ENCODE measurements around the gene PGM5. TPM values are rescaled to one million over a fixed set of nuclear protein-coding genes. Genes with fewer than 3 reads are reported as not detected.
A peak's percentile ranks its signal among the peaks of the same experiment; 100 is the strongest.

The PGM5 gene
- total and polyA plus RNA-seq, 2 donors from 2014 or later, result 16.3 to 53.1 TPM

GRCh38 chr9:68536876-68537615, 180.6 kb downstream of the PGM5 start:
- FAIRE-seq, result no peak
- H3K27ac ChIP-seq (ENCODE audit: low read depth in 2 of 2, low read length in 2 of 2), result no peak overlapping the region

GRCh38 chr9:68537616-68537880, 181.1 kb downstream of the PGM5 start:
- no peak for FAIRE-seq
- TF ChIP-seq CTCF (IDR thresholded peaks at IDR 0.05; ENCODE audit: borderline replicate concordance, extremely low read depth, insufficient read depth), result no peak
- H3K4me1 ChIP-seq (ENCODE audit: control insufficient read depth in 2 of 3, insufficient read depth in 2 of 3, low read depth in 1 of 3, low read length in 3 of 3), result peaks cover 0 to 13% (median 9%) of the 10 kb centered on the region in 3 donors
- DNase-seq, result no peak
- no peaks in the 10 kb centered on the region for H3K36me3 ChIP-seq (ENCODE audit: control insufficient read depth in 2 of 3, insufficient read depth in 3 of 3, low read length in 3 of 3)
- intact Hi-C loops (cut with DNase I), result no loop called here
- H3K9me3 ChIP-seq (ENCODE audit: control insufficient read depth in 2 of 3, insufficient read depth in 1 of 3, low read length in 3 of 3), result no peaks in the 10 kb centered on the region
- H3K27me3 ChIP-seq (ENCODE audit: control insufficient read depth, insufficient read depth, low read length), result no peaks in the 10 kb centered on the region
- H3K9ac ChIP-seq (ENCODE audit: low read length in 3 of 3), result no peak overlapping the region
- peak overlapping the region in 2 of 3 donors; percentile 62 to 75 for H3K4me3 ChIP-seq (ENCODE audit: low read length in 3 of 3)
- no peak overlapping the region for H3K27ac ChIP-seq (ENCODE audit: low read depth in 2 of 2, low read length in 2 of 2)

More at GRCh38 chr9:68536876-68537615, 180.6 kb downstream of the PGM5 start:
- TF ChIP-seq CTCF (IDR thresholded peaks at IDR 0.05; ENCODE audit: borderline replicate concordance, extremely low read depth, insufficient read depth), result no peak
- H3K9ac ChIP-seq (ENCODE audit: low read length in 3 of 3), result no peak overlapping the region
- intact Hi-C loops (cut with DNase I), result no loop called here
- H3K27me3 ChIP-seq (ENCODE audit: control insufficient read depth, insufficient read depth, low read length), result no peaks in the 10 kb centered on the region
- no peaks in the 10 kb centered on the region for H3K36me3 ChIP-seq (ENCODE audit: control insufficient read depth in 2 of 3, insufficient read depth in 3 of 3, low read length in 3 of 3)
- H3K9me3 ChIP-seq (ENCODE audit: control insufficient read depth in 2 of 3, insufficient read depth in 1 of 3, low read length in 3 of 3), result no peaks in the 10 kb centered on the region
- no peak overlapping the region for H3K4me3 ChIP-seq (ENCODE audit: low read length in 3 of 3)
- peaks cover 0 to 12% (median 7%) of the 10 kb centered on the region in 3 donors for H3K4me1 ChIP-seq (ENCODE audit: control insufficient read depth in 2 of 3, insufficient read depth in 2 of 3, low read depth in 1 of 3, low read length in 3 of 3)
- DNase-seq, result no peak

DNA sequence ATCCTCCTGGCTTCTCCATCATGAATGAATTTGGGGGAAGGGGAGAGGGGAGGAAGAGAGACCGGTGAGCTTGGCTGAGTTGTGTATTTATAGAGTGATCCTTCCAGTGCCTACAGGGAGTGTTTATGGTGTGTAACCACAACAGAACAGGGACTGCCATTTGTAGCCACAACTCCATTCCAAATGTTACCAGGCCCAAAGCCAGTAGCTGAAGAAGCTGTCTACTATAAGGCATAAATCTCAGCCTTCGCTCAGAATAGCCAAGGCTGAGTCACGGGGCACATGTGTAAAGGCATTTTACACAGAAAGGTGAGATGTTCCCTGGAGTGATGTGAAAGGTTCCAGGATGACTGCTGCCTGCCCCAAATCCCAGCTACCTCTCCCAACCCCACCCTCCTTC, 181.8 kb downstream of the PGM5 start:
- H3K9me3 ChIP-seq (ENCODE audit: control insufficient read depth in 2 of 3, insufficient read depth in 1 of 3, low read length in 3 of 3), result no peaks in the 10 kb centered on the region
- intact Hi-C loops (cut with DNase I), result no loop called here
- FAIRE-seq, result no peak

More for the DNA sequence above, 181.8 kb downstream of the PGM5 start:
- H3K27ac ChIP-seq (ENCODE audit: low read depth in 2 of 2, low read length in 2 of 2), result peak overlapping the region in 1 of 2 donors; percentile 2
- no peak for DNase-seq
- no peaks in the 10 kb centered on the region for H3K27me3 ChIP-seq (ENCODE audit: control insufficient read depth, insufficient read depth, low read length)
- H3K4me1 ChIP-seq (ENCODE audit: control insufficient read depth in 2 of 3, insufficient read depth in 2 of 3, low read depth in 1 of 3, low read length in 3 of 3), result peaks cover 0 to 13% (median 9%) of the 10 kb centered on the region in 3 donors
- no peaks in the 10 kb centered on the region for H3K36me3 ChIP-seq (ENCODE audit: control insufficient read depth in 2 of 3, insufficient read depth in 3 of 3, low read length in 3 of 3)
- H3K4me3 ChIP-seq (ENCODE audit: low read length in 3 of 3), result peak overlapping the region in 2 of 3 donors; percentile 62 to 75
- TF ChIP-seq CTCF (IDR thresholded peaks at IDR 0.05; ENCODE audit: borderline replicate concordance, extremely low read depth, insufficient read depth), result no peak
- H3K9ac ChIP-seq (ENCODE audit: low read length in 3 of 3), result no peak overlapping the region

Measured in kidney (tissue), 14 donors.